Measurements from ENCODE around the gene C5orf63.
"Not testable (repeated sequence)": the region's sequence is repeated elsewhere in the genome, so short reads cannot be mapped to it uniquely, and the experiment has no call there.

C5orf63 gene

DNA sequence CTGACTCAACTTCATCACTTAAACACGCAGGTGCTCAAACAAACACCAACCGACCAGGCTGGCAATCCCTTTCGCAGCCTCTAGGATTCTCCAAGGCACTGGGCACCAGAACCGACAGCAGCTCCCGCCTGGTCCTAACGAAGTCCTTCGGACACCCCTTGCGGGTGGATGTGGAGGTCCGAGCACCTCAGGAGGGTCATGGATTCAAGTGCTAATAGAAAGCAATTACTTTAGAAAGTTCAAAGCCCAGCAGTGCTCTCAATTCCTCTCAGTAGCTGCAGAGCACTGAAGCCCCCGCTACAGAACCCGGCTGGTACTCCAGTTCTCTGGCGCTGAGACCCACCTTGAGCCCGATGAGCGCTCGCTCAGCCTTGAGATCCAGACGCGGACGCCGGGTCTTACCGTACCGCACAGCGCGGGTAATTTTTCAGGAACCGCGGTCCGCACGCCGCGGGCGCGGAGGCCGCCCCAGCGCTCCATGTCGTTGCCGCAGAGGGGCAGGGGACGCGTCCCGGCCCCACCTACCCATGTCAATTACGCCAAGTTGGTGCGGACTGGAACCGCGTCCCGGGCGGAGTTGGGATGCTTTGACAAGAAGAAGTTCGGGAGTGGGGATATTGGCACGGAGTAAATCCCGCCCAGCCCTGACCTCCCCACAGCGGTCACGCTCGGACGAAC lies 43.6 kb downstream of the C5orf63 start:
- no peaks in the 10 kb centered on the region for H3K36me3 ChIP-seq
- H3K4me2 ChIP-seq: peak overlapping the region; percentile 79 to 97 (median 88)
- peak overlapping the region; percentile 59 to 90 (median 87); a peak in 21 of 22 replicates for H3K27ac ChIP-seq
- H3K9ac ChIP-seq: peak overlapping the region; percentile 87 to 96 (median 89)
- H3K4me1 ChIP-seq: peaks cover 11 to 62% (median 51%) of the 10 kb centered on the region in 10 experiments
- H3K4me3 ChIP-seq: peak overlapping the region; percentile 78 to 98 (median 87)
- H3K27me3 ChIP-seq: peaks cover 0 to 8% (median 0%) of the 10 kb centered on the region in 11 experiments; a peak in 5 of 22 replicates
- H4K20me1 ChIP-seq: peaks cover 0 to 55% (median 8%) of the 10 kb centered on the region in 11 experiments; a peak in 8 of 22 replicates
- H3K9me3 ChIP-seq (replicated peaks in 1 of 11): no peaks in the 10 kb centered on the region
- no peak for TF ChIP-seq Cebpa-rat (IDR thresholded peaks at IDR 0.05)

DNA sequence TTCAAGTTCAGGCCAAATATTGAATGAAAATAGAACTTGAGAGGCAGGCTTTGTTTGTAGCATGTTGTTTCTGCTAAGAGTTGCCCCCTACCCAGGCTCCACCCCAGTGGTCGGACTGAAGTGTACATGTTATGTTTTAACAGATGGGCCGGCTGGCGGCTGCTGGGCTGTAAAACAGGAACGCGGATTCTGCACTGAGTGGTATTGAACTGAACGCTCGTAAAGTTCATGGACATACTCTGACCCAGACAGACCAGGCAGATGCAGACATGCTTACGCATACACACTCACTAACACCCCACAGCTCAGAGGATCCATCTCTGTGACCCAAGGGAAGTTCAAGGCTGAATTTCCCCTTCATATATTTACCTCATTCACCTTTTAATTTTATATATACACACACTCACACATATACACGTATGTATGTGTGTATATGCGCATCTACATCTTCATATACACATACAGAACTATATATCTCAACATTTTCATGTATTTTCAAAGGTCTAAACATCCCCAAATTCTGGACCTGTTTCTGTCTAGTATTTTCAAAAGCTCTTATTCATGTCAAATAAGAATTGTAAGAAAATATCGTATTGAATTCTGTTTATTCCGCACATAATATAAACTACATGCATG lies 44.4 kb downstream of the C5orf63 start:
- peaks cover 0 to 8% (median 0%) of the 10 kb centered on the region in 11 experiments; a peak in 5 of 22 replicates for H3K27me3 ChIP-seq
- H3K4me2 ChIP-seq: peak overlapping the region; percentile 79 to 97 (median 88)
- peak overlapping the region in 9 of 11 experiments; percentile 34 to 90 (median 87); a peak in 17 of 22 replicates for H3K27ac ChIP-seq
- H3K36me3 ChIP-seq: no peaks in the 10 kb centered on the region; a peak in 1 of 22 replicates
- H3K9me3 ChIP-seq (replicated peaks in 1 of 11): no peaks in the 10 kb centered on the region; a peak in 1 of 22 replicates
- TF ChIP-seq Cebpa-rat (IDR thresholded peaks at IDR 0.05): no peak
- peaks cover 0 to 58% (median 8%) of the 10 kb centered on the region in 11 experiments; a peak in 8 of 22 replicates for H4K20me1 ChIP-seq
- H3K4me1 ChIP-seq: peaks cover 11 to 64% (median 52%) of the 10 kb centered on the region in 10 experiments
- peak overlapping the region in 10 of 11 experiments; percentile 10 to 96 (median 89); a peak in 19 of 22 replicates for H3K9ac ChIP-seq
- peak overlapping the region; percentile 78 to 98 (median 87) for H3K4me3 ChIP-seq

- H3K27me3 ChIP-seq: peaks cover 0 to 8% (median 0%) of the 10 kb centered on the region in 11 experiments; a peak in 5 of 22 replicates
- H3K4me3 ChIP-seq: peak overlapping the region in 2 of 10 experiments; percentile 5 to 98; a peak in 1 of 20 replicates
- H4K20me1 ChIP-seq: peaks cover 0 to 60% (median 8%) of the 10 kb centered on the region in 11 experiments; a peak in 8 of 22 replicates
- peaks cover 11 to 67% (median 53%) of the 10 kb centered on the region in 10 experiments for H3K4me1 ChIP-seq
- H3K4me2 ChIP-seq: peak overlapping the region in 9 of 11 experiments; percentile 54 to 97 (median 82); a peak in 19 of 22 replicates
- peaks cover 0 to 12% (median 0%) of the 10 kb centered on the region in 11 experiments; a peak in 6 of 22 replicates for H3K9me3 ChIP-seq (replicated peaks in 1 of 11)
- H3K36me3 ChIP-seq: peaks cover 0 to 13% (median 0%) of the 10 kb centered on the region in 11 experiments; a peak in 4 of 22 replicates
- peak overlapping the region in 2 of 11 experiments; percentile 7 to 30; a peak in 2 of 22 replicates for H3K27ac ChIP-seq
- H3K9ac ChIP-seq: peak overlapping the region in 4 of 11 experiments; percentile 28 to 96 (median 64); a peak in 5 of 22 replicates
- no peak for TF ChIP-seq Cebpa-rat (IDR thresholded peaks at IDR 0.05)
Observed at GRCh38 chr5:127027539-127027938, 45.8 kb downstream of the C5orf63 start.

- Histone ChIP-seq H3K36me3 (peaks cover 0 to 27% (median 0%) of the 10 kb centered on the region in 11 experiments; a peak in 4 of 22 replicates), H3K4me1 (peaks cover 11 to 61% (median 46%) of the 10 kb centered on the region in 10 experiments), H3K27ac (peak overlapping the region in 2 of 11 experiments; percentile 16 to 22; a peak in 2 of 22 replicates), H3K4me2 (peak overlapping the region in 9 of 11 experiments; percentile 35 to 97 (median 80); a peak in 17 of 22 replicates), H4K20me1 (peaks cover 0 to 62% (median 8%) of the 10 kb centered on the region in 11 experiments; a peak in 8 of 22 replicates), H3K9me3 (replicated peaks in 1 of 11) (peaks cover 0 to 19% (median 0%) of the 10 kb centered on the region in 11 experiments; a peak in 6 of 22 replicates), H3K9ac (peak overlapping the region in 2 of 11 experiments; percentile 8 to 24; a peak in 3 of 22 replicates), H3K4me3 (no peak overlapping the region), H3K27me3 (0 out of 22 replicates have a peak, but pooled peaks cover 0 to 1% (median 0%) of the 10 kb centered on the region in 11 experiments)
- TF ChIP-seq Cebpa-rat (IDR thresholded peaks at IDR 0.05): no peak
Observed at GRCh38 chr5:127026166-127026565, 47.1 kb downstream of the C5orf63 start.

- Histone ChIP-seq H3K36me3 (peaks cover 0 to 29% (median 0%) of the 10 kb centered on the region in 11 experiments; a peak in 4 of 22 replicates), H4K20me1 (peaks cover 0 to 62% (median 8%) of the 10 kb centered on the region in 11 experiments; a peak in 8 of 22 replicates), H3K9me3 (replicated peaks in 1 of 11) (peaks cover 0 to 19% (median 0%) of the 10 kb centered on the region in 11 experiments; a peak in 6 of 22 replicates), H3K4me3 (no peak overlapping the region), H3K27me3 (no peaks in the 10 kb centered on the region), H3K27ac (peak overlapping the region in 1 of 11 experiments; percentile 22; a peak in 1 of 22 replicates), H3K4me1 (peaks cover 11 to 65% (median 50%) of the 10 kb centered on the region in 10 experiments), H3K9ac (peak overlapping the region in 2 of 11 experiments; percentile 8 to 24; a peak in 3 of 22 replicates), H3K4me2 (peak overlapping the region in 9 of 11 experiments; percentile 35 to 97 (median 80); a peak in 17 of 22 replicates)
- TF ChIP-seq Cebpa-rat (IDR thresholded peaks at IDR 0.05): no peak
Observed at GRCh38 chr5:127025467-127025866, 47.8 kb downstream of the C5orf63 start.

GRCh38 chr5:127024821-127025220 lies 48.5 kb downstream of the C5orf63 start:
- H3K4me2 ChIP-seq: peak overlapping the region in 5 of 11 experiments; percentile 79 to 97 (median 85); a peak in 9 of 22 replicates
- H3K4me1 ChIP-seq: peaks cover 11 to 71% (median 56%) of the 10 kb centered on the region in 10 experiments
- H3K36me3 ChIP-seq: peaks cover 0 to 29% (median 0%) of the 10 kb centered on the region in 11 experiments; a peak in 4 of 22 replicates
- no peak overlapping the region for H3K27ac ChIP-seq
- H4K20me1 ChIP-seq: peaks cover 0 to 58% (median 8%) of the 10 kb centered on the region in 11 experiments; a peak in 8 of 22 replicates
- no peaks in the 10 kb centered on the region for H3K27me3 ChIP-seq
- H3K9me3 ChIP-seq (replicated peaks in 1 of 11): peaks cover 0 to 19% (median 0%) of the 10 kb centered on the region in 11 experiments; a peak in 6 of 22 replicates
- H3K4me3 ChIP-seq: no peak overlapping the region
- H3K9ac ChIP-seq: no peak overlapping the region
- TF ChIP-seq Cebpa-rat (IDR thresholded peaks at IDR 0.05): no peak

DNA sequence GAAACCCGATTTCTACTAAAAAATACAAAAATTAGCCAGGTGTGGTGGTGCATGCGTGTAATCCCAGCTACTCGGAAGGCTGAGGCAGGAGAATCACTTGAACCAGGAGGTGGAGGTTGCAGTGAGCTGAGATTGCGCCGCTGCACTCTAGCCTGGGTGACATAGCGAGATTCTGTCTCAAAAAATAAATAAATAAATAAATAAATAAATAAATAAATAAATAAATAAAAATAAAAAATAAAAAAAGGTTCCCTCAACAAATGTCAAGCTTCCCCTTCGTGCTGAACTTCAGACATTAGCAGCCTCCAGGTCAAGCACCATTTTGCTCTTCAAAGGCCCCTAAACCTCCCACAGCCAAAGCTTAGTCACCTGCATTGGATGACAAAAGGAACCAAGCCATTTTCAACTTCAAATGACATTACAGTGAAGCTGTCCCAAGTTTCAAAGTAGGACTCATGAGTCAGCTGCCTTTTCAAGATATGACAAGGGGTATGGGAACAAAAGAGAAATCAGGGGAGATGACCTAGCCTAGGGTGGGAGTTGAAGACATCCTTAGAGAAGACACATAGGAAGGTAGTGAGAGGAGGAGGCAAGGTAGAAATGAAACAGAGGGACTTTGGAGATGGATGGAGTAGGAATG lies 49.6 kb downstream of the C5orf63 start:
- H3K4me3 ChIP-seq, H3K27ac ChIP-seq, H3K9ac ChIP-seq, H3K27me3 ChIP-seq: not testable (repeated sequence)
- peaks cover 0 to 19% (median 0%) of the 10 kb centered on the region in 11 experiments; a peak in 6 of 22 replicates for H3K9me3 ChIP-seq (replicated peaks in 1 of 11)
- peak overlapping the region in 3 of 11 experiments; percentile 3 to 97 (median 18); a peak in 2 of 22 replicates for H3K4me2 ChIP-seq
- H3K36me3 ChIP-seq: peaks cover 0 to 29% (median 0%) of the 10 kb centered on the region in 11 experiments; a peak in 4 of 22 replicates
- H4K20me1 ChIP-seq: peaks cover 0 to 48% (median 0%) of the 10 kb centered on the region in 11 experiments; a peak in 8 of 22 replicates
- peaks cover 4 to 80% (median 57%) of the 10 kb centered on the region in 10 experiments for H3K4me1 ChIP-seq

Data from BLaER1 treated with 17β-estradiol and CSF1 and Interleukin-3, amounts not matched to agents 10 nM and 100 nM (cell line).